DOHH2 (cell line): ENCODE results near the gene ABLIM3.

Experiments used
- H3F3A ChIP-seq: fragments of 200-600 bp; sonication (generic), shearing (Covaris generic); 2 replicates; pipeline ENCODE4 v1.6.0; 2016; ENCODE audit warnings: antibody characterized with exemption, mild to moderate bottlenecking; ENCODE audit not compliant: control insufficient read depth, insufficient read depth
- H3K27ac ChIP-seq: fragments of 200-600 bp; sonication (generic); 2 replicates; pipeline ENCODE4 v1.5.1; 2014; ENCODE audit warnings: low read depth, mild to moderate bottlenecking, low read length, moderate library complexity
- H3K27me3 ChIP-seq: fragments of 200-600 bp; sonication (generic); 2 replicates; pipeline ENCODE4 v1.6.1; 2014; ENCODE audit warnings: mild to moderate bottlenecking, low read length, mixed read lengths; ENCODE audit not compliant: control insufficient read depth
- H3K36me3 ChIP-seq: fragments of 200-600 bp; sonication (generic); 2 replicates; pipeline ENCODE4 v1.6.1; 2014; ENCODE audit warnings: mild to moderate bottlenecking, low read length, moderate library complexity, mixed read lengths; ENCODE audit not compliant: control insufficient read depth
- H3K4me1 ChIP-seq: fragments of 200-600 bp; sonication (generic); 2 replicates; pipeline ENCODE4 v1.6.1; 2014; ENCODE audit warnings: mild to moderate bottlenecking, low read length, mixed read lengths; ENCODE audit not compliant: control insufficient read depth
- H3K4me2 ChIP-seq: fragments of 200-600 bp; sonication (generic); 2 replicates; pipeline ENCODE4 v1.6.0; 2014; ENCODE audit warnings: mild to moderate bottlenecking, low read length, moderate library complexity
- H3K4me3 ChIP-seq: fragments of 200-600 bp; sonication (generic); 2 replicates; pipeline ENCODE4 v1.5.1; 2014; ENCODE audit warnings: mild to moderate bottlenecking, low read length, mixed read lengths
- H3K79me2 ChIP-seq: fragments of 200-600 bp; sonication (generic); 2 replicates; pipeline ENCODE4 v1.6.1; 2014; ENCODE audit warnings: mild to moderate bottlenecking, low read length, mixed read lengths; ENCODE audit not compliant: control insufficient read depth
- H3K9me2 ChIP-seq: fragments of 200-600 bp; sonication (generic); replicated peaks from 2 replicates; pipeline ENCODE4 v1.6.1; 2014; ENCODE audit warnings: mild to moderate bottlenecking, low read length, mixed read lengths; ENCODE audit not compliant: control insufficient read depth
- H3K9me3 ChIP-seq: fragments of 200-600 bp; sonication (generic); 2 replicates; pipeline ENCODE4 v1.6.1; 2014; ENCODE audit warnings: antibody characterized with exemption, low read length, mixed read lengths; ENCODE audit not compliant: control insufficient read depth, insufficient read depth
- H4K20me1 ChIP-seq: fragments of 200-600 bp; sonication (generic); 2 replicates; pipeline ENCODE4 v1.6.0; 2014; ENCODE audit warnings: low read depth, mild to moderate bottlenecking, antibody characterized with exemption, low read length, moderate library complexity; ENCODE audit not compliant: control insufficient read depth, insufficient read depth
- CTCF ChIP-seq: fragments of 200-600 bp; sonication (generic); IDR thresholded peaks from one replicate; pipeline ENCODE4 v1.5.1; 2014; ENCODE audit warnings: antibody characterized with exemption, mild to moderate bottlenecking, low read depth, low read length; ENCODE audit not compliant: poor library complexity, severe bottlenecking
- EZH2phosphoT487 ChIP-seq: fragments of 200-600 bp; sonication (generic); IDR thresholded peaks from 2 replicates; pipeline ENCODE4 v1.6.1; 2017; ENCODE audit warnings: borderline replicate concordance, mild to moderate bottlenecking, antibody characterized with exemption, low read length, moderate library complexity, mixed read lengths

ABLIM3 gene

DNA sequence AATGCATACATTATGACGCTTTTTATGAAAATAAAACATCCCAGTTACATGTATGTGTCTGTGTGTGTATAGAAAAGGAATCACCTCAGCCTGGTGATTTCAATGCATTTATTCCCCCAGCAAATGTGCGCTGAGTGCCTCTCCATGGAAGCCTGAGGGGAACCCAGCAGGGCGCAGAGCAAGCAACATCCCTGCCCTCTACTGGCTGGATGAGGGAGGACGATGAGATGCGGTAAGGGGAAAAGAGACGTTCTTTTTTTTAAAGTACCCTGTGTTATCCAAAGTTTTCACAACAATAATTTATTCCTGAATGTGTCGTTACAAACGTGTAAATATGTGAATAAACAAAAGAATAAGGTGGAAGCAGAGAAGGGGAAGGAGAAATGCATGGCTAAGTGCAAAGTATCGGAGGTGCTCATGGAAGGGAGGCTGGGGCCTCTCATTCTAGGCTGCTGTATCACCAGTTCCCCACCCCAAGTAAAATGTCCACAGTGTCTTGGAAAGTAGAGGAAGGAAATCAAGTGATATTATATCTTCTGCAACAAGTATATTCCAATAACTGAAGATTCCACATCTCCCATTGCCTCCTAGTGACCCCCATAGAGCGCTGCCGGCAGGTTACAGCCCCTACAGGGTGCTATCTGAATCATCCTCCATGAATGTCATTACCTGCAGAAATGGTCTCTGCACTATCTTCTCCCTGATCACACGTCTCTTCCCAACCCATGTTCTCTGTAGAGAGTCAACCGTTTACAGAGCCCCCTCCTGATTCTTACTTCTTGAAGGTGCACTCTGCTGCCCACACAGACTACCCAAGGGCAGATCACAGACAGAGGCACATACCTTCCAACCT lies 13.0 kb upstream of the ABLIM3 start:
- no peak overlapping the region for H3K4me2 ChIP-seq
- H3K36me3 ChIP-seq, result no peaks in the 10 kb centered on the region
- H3K79me2 ChIP-seq, result no peaks in the 10 kb centered on the region
- peaks cover 8% of the 10 kb centered on the region; the same call in 1 of the 2 replicates for H3K27me3 ChIP-seq
- no peaks in the 10 kb centered on the region for H3F3A ChIP-seq
- no peaks in the 10 kb centered on the region for H3K9me2 ChIP-seq
- no peak overlapping the region for H3K27ac ChIP-seq
- no peak overlapping the region for H3K4me3 ChIP-seq
- no peaks in the 10 kb centered on the region for H4K20me1 ChIP-seq
- TF ChIP-seq CTCF, result peak; percentile 83
- no peak for TF ChIP-seq EZH2phosphoT487
- H3K4me1 ChIP-seq, result no peaks in the 10 kb centered on the region
- no peaks in the 10 kb centered on the region for H3K9me3 ChIP-seq

GRCh38 chr5:149129181-149129580 lies 12.1 kb upstream of the ABLIM3 start:
- no peaks in the 10 kb centered on the region for H4K20me1 ChIP-seq
- H3K36me3 ChIP-seq, result no peaks in the 10 kb centered on the region
- no peaks in the 10 kb centered on the region for H3K9me3 ChIP-seq
- H3K4me3 ChIP-seq, result no peak overlapping the region
- H3K9me2 ChIP-seq, result no peaks in the 10 kb centered on the region
- H3K4me1 ChIP-seq, result no peaks in the 10 kb centered on the region
- peaks cover 11% of the 10 kb centered on the region; the same call in 1 of the 2 replicates for H3K27me3 ChIP-seq
- H3K27ac ChIP-seq, result no peak overlapping the region
- H3K4me2 ChIP-seq, result no peak overlapping the region
- no peaks in the 10 kb centered on the region for H3F3A ChIP-seq
- no peak for TF ChIP-seq CTCF
- no peak for TF ChIP-seq EZH2phosphoT487
- no peaks in the 10 kb centered on the region for H3K79me2 ChIP-seq

DNA sequence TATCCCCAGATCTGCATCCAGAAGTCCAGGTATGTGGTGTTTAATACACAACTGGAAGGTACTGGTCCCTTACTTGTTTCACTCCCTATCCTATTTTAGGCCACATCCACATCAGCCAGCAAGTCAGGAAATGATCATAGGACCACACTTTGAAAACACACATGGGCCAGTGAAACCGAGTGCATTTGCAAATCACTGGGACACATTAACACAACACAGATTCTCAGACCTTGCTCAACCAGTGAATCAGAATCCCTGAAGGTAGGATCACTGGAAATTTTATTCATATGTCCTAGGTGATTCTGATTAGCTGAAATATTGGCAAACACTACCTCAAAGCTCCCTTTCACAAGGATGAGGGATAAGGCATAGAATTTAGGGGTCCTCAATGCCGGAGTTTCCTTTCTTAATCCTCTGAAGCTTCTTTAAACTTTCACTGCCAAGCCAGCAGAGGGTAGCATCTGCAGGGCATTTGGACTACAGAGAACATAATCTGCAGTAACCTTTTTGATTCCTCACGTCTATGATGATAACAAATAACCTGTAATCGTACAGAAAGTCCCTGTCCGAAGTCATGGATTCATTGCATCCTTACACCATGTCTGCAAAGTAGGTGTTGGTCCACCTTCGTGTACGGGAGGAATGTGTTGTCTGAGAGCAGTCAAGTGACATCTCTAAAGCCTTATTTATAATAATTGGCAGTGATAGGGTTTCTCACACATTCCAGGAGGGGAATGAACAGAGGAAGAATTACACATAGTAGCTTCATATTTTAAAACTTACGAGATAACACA lies 11.0 kb upstream of the ABLIM3 start:
- H3K27ac ChIP-seq, result no peak overlapping the region
- no peaks in the 10 kb centered on the region for H3K36me3 ChIP-seq
- H3K4me3 ChIP-seq, result no peak overlapping the region
- H3K27me3 ChIP-seq, result peaks cover 11% of the 10 kb centered on the region; the same call in 1 of the 2 replicates
- TF ChIP-seq EZH2phosphoT487 (no peak), CTCF (no peak)
- no peaks in the 10 kb centered on the region for H3K4me1 ChIP-seq
- H3K9me2 ChIP-seq, result no peaks in the 10 kb centered on the region
- H3K79me2 ChIP-seq, result no peaks in the 10 kb centered on the region
- H3K4me2 ChIP-seq, result no peak overlapping the region
- H3F3A ChIP-seq, result no peaks in the 10 kb centered on the region
- H4K20me1 ChIP-seq, result no peaks in the 10 kb centered on the region
- no peaks in the 10 kb centered on the region for H3K9me3 ChIP-seq
